PC-9 (cell line): ENCODE results near the gene CLEC16A.

ENCODE experiments used
- CTCF ChIP-seq: fragments of 200-600 bp; sonication (generic); conservative IDR thresholded peaks from 2 replicates; pipeline ENCODE4 v1.6.1; 2017; ENCODE audit warnings: mixed run types, antibody characterized with exemption, mild to moderate bottlenecking, moderate library complexity
- EZH2 ChIP-seq: fragments of 200-600 bp; sonication (generic); IDR thresholded peaks from 2 replicates; pipeline ENCODE4 v1.8.0; 2017; ENCODE audit warnings: antibody characterized with exemption, low read depth

GRCh38 chr16:11175787-11176341 lies 231.5 kb downstream of the CLEC16A start:
- TF ChIP-seq CTCF (no peak), EZH2 (no peak)
